ENCODE measurements around the gene MSX1. TPM values are rescaled to one million over a fixed set of nuclear protein-coding genes. Genes with fewer than 3 reads are reported as not detected.

The MSX1 gene
- total RNA-seq, 1 experiment from 2014 or later = not detected

- Histone ChIP-seq H2BK20ac (ENCODE audit: low read depth, low read length, poor library complexity, severe bottlenecking) (no peak overlapping the region), H3K18ac (ENCODE audit: insufficient read length, low read depth, low read length) (no peak overlapping the region), H4K20me1 (ENCODE audit: control insufficient read depth, insufficient read depth, insufficient read length) (no peaks in the 10 kb centered on the region), H3T11ph (ENCODE audit: low read length) (no peak overlapping the region), H4K8ac (replicated peaks; ENCODE audit: insufficient read length, low read depth, low read length) (no peak overlapping the region), H2BK12ac (ENCODE audit: insufficient read length, low read depth, low read length) (no peak overlapping the region), H2BK15ac (ENCODE audit: low read depth, low read length) (no peak overlapping the region), H3K79me2 (ENCODE audit: insufficient read depth, low read length) (no peaks in the 10 kb centered on the region), H3K4me1 (ENCODE audit: insufficient read depth, low read length) (no peaks in the 10 kb centered on the region), H3K23ac (ENCODE audit: insufficient read length, low read depth, low read length) (no peak overlapping the region), H4K5ac (ENCODE audit: insufficient read length, low read depth, low read length) (no peak overlapping the region), H2AFZ (ENCODE audit: low read length) (no peak overlapping the region), H3K27ac (ENCODE audit: insufficient read length, low read depth, low read length) (no peak overlapping the region), H2AK5ac (ENCODE audit: insufficient read length, low read length) (no peak overlapping the region), H2BK5ac (ENCODE audit: insufficient read length, low read length) (no peak overlapping the region), H3K23me2 (ENCODE audit: insufficient read length, low read depth, low read length, poor library complexity, severe bottlenecking) (no peaks in the 10 kb centered on the region), H3K79me1 (ENCODE audit: insufficient read depth, low read depth, low read length, poor library complexity, severe bottlenecking) (no peaks in the 10 kb centered on the region), H3K9ac (ENCODE audit: extremely low read depth, insufficient read length, low read length) (no peak overlapping the region), H3K14ac (ENCODE audit: insufficient read depth, low read length) (no peak overlapping the region), H3K9me3 (ENCODE audit: control insufficient read depth, low read depth, low read length) (no peaks in the 10 kb centered on the region), H3K56ac (ENCODE audit: insufficient read length, low read depth, low read length) (no peak overlapping the region), H3K27me3 (ENCODE audit: insufficient read depth, low read length) (no peaks in the 10 kb centered on the region; the same call in 1 of the 2 replicates), H4K91ac (ENCODE audit: insufficient read length, low read depth, low read length) (no peak overlapping the region), H3K4ac (ENCODE audit: low read depth, low read length) (no peak overlapping the region), H3K4me2 (ENCODE audit: insufficient read depth, insufficient read length, low read length) (no peak overlapping the region), H2BK120ac (ENCODE audit: low read depth, low read length, poor library complexity, severe bottlenecking) (no peak overlapping the region)
- H3K9me3 Mint-ChIP-seq = peaks cover 12 to 13% of the 10 kb centered on the region in 2 experiments; a peak in 4 of 5 replicates
- H3K4me3 Mint-ChIP-seq = no peak overlapping the region; a peak in 1 of 5 replicates
- peaks cover 57% of the 10 kb centered on the region for H3K27me3 Mint-ChIP-seq (ENCODE audit: low read depth)
- no peaks in the 10 kb centered on the region for H3K4me1 Mint-ChIP-seq
- TF ChIP-seq CTCF (conservative IDR thresholded peaks at IDR 0.05) = no peak
- DNase-seq = no peak
- WGBS (ENCODE audit: extremely low coverage, insufficient read length, low lambda C conversion rate) = no CpG with 5 or more reads among the region's 3 CpGs
- H3K27ac Mint-ChIP-seq = no peak overlapping the region
- peaks cover 4 to 12% (median 5%) of the 10 kb centered on the region in 3 experiments; a peak in 6 of 7 replicates for H3K36me3 Mint-ChIP-seq (ENCODE audit: insufficient read depth in 1 of 3, low read depth in 3 of 3)
Observed at GRCh38 chr4:4824232-4824631, 35.2 kb upstream of the MSX1 start.

Data from H9 (cell line).